Tibial nerve (tissue), 3 donors: ENCODE results near the gene TCHHL1.

Experiments used
- POLR2A ChIP-seq, 2 donors: fragments of 450-650 bp; IDR thresholded peaks; one replicate each; pipeline ENCODE4 v1.6.1; 2017; ENCODE audit warnings: antibody characterized with exemption in 2 of 2, mild to moderate bottlenecking in 2 of 2, moderate library complexity in 2 of 2
- TF ChIP-seq, protein P1 (sequence below), 5 experiments: fragments of 200-600 bp in 3 of 5; fragments of 450-650 bp in 2 of 5; sonication (generic) in 3 of 5; IDR thresholded peaks; one replicate each; pipeline ENCODE4 v1.5.1; 2016 to 2019; ENCODE audit warnings: antibody characterized with exemption in 5 of 5, mild to moderate bottlenecking in 3 of 5, moderate library complexity in 2 of 5

- TF ChIP-seq, protein P1, sequence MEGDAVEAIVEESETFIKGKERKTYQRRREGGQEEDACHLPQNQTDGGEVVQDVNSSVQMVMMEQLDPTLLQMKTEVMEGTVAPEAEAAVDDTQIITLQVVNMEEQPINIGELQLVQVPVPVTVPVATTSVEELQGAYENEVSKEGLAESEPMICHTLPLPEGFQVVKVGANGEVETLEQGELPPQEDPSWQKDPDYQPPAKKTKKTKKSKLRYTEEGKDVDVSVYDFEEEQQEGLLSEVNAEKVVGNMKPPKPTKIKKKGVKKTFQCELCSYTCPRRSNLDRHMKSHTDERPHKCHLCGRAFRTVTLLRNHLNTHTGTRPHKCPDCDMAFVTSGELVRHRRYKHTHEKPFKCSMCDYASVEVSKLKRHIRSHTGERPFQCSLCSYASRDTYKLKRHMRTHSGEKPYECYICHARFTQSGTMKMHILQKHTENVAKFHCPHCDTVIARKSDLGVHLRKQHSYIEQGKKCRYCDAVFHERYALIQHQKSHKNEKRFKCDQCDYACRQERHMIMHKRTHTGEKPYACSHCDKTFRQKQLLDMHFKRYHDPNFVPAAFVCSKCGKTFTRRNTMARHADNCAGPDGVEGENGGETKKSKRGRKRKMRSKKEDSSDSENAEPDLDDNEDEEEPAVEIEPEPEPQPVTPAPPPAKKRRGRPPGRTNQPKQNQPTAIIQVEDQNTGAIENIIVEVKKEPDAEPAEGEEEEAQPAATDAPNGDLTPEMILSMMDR (IDR thresholded peaks at IDR 0.05), result no peak
- no peak for TF ChIP-seq POLR2A (IDR thresholded peaks at IDR 0.05)
Measured at GRCh38 chr1:152061952-152062351, 26.9 kb downstream of the TCHHL1 start.
